SK-N-SH treated with all-trans-retinoic acid at 6 μM for 48 hours (cell line): ENCODE results near the gene GMCL1.
"Not testable (repeated sequence)": the region's sequence is repeated elsewhere in the genome, so short reads cannot be mapped to it uniquely, and the experiment has no call there.

Source experiments
- ATAC-seq: fragments of 200-7000 bp; cut with Tn5 transposase; 3 replicates; pipeline ENCODE4 v1.9.1; 2020; ENCODE audit warnings: mild to moderate bottlenecking, moderate library complexity
- ARNTL ChIP-seq: fragments of 450-650 bp; formaldehyde crosslinking; IDR thresholded peaks from 2 replicates; pipeline ENCODE4 v1.5.0; 2020; ENCODE audit warnings: low read depth, mild to moderate bottlenecking, moderate library complexity, borderline replicate concordance
- ESRRG ChIP-seq: fragments of 250-450 bp; sonication (Bioruptor Pico); IDR thresholded peaks from 2 replicates; pipeline ENCODE4 v1.6.1; 2021; ENCODE audit warnings: mild to moderate bottlenecking
- GLIS3 ChIP-seq: fragments of 250-450 bp; sonication (Bioruptor Pico); IDR thresholded peaks from 2 replicates; pipeline ENCODE4 v1.5.0; 2020; ENCODE audit warnings: mild to moderate bottlenecking, moderate library complexity
- ISL1 ChIP-seq: fragments of 250-450 bp; sonication (Bioruptor Pico); IDR thresholded peaks from 2 replicates; pipeline ENCODE4 v2.1.2; 2022; ENCODE audit warnings: mild to moderate bottlenecking, moderate library complexity
- OSR1 ChIP-seq: fragments of 250-450 bp; sonication (Bioruptor Pico); IDR thresholded peaks from 2 replicates; pipeline ENCODE4 v1.8.0; 2022; ENCODE audit warnings: moderate library complexity, mild to moderate bottlenecking, inconsistent platforms
- PPARA ChIP-seq: fragments of 250-450 bp; sonication (Bioruptor Pico); IDR thresholded peaks from 2 replicates; pipeline ENCODE4 v1.5.0; 2020; ENCODE audit warnings: mild to moderate bottlenecking, borderline replicate concordance
- RARB ChIP-seq: fragments of 250-450 bp; sonication (Bioruptor Pico); IDR thresholded peaks from 2 replicates; pipeline ENCODE4 v1.8.0; 2021; ENCODE audit warnings: mild to moderate bottlenecking, moderate library complexity
- SNAI2 ChIP-seq: fragments of 250-450 bp; sonication (Bioruptor Pico); IDR thresholded peaks from 2 replicates; pipeline ENCODE4 v1.5.0; 2020; ENCODE audit warnings: mild to moderate bottlenecking, moderate library complexity
- TCF4 ChIP-seq: fragments of 250-450 bp; sonication (Bioruptor Pico); IDR thresholded peaks from 2 replicates; pipeline ENCODE4 v1.8.0; 2021; ENCODE audit warnings: mild to moderate bottlenecking, moderate library complexity, borderline replicate concordance
- TOX ChIP-seq: fragments of 250-450 bp; sonication (Bioruptor Pico); IDR thresholded peaks from 2 replicates; pipeline ENCODE4 v1.8.0; 2021; ENCODE audit warnings: mild to moderate bottlenecking, moderate library complexity, borderline replicate concordance
- ZC3H10 ChIP-seq: fragments of 250-450 bp; sonication (Bioruptor Pico); IDR thresholded peaks from 2 replicates; pipeline ENCODE4 v1.5.1; 2021; ENCODE audit warnings: mild to moderate bottlenecking, moderate library complexity
- ZFP3 ChIP-seq: fragments of 250-450 bp; sonication (Bioruptor Pico); IDR thresholded peaks from 2 replicates; pipeline ENCODE4 v1.5.0; 2020; ENCODE audit warnings: mild to moderate bottlenecking, moderate library complexity
- ZFP30 ChIP-seq: fragments of 450-650 bp; formaldehyde crosslinking; IDR thresholded peaks from 2 replicates; pipeline ENCODE4 v1.5.0; 2022; ENCODE audit warnings: mild to moderate bottlenecking, moderate library complexity
- ZNF70 ChIP-seq: fragments of 450-650 bp; formaldehyde crosslinking; IDR thresholded peaks from 2 replicates; pipeline ENCODE4 v1.5.0; 2020; ENCODE audit warnings: mild to moderate bottlenecking, moderate library complexity
- ZNF8 ChIP-seq: fragments of 450-650 bp; formaldehyde crosslinking; IDR thresholded peaks from 2 replicates; pipeline ENCODE4 v1.5.0; 2020; ENCODE audit warnings: mild to moderate bottlenecking, moderate library complexity
- TF ChIP-seq, protein P1 (sequence below): fragments of 250-450 bp; sonication (Bioruptor Pico); IDR thresholded peaks from 2 replicates; pipeline ENCODE4 v1.5.1; 2020; ENCODE audit warnings: low read depth, mild to moderate bottlenecking, moderate library complexity
- TF ChIP-seq, protein P2 (sequence below): fragments of 250-450 bp; sonication (Bioruptor Pico); IDR thresholded peaks from 2 replicates; pipeline ENCODE4 v1.5.0; 2020; ENCODE audit warnings: mild to moderate bottlenecking, moderate library complexity

Gene GMCL1

DNA sequence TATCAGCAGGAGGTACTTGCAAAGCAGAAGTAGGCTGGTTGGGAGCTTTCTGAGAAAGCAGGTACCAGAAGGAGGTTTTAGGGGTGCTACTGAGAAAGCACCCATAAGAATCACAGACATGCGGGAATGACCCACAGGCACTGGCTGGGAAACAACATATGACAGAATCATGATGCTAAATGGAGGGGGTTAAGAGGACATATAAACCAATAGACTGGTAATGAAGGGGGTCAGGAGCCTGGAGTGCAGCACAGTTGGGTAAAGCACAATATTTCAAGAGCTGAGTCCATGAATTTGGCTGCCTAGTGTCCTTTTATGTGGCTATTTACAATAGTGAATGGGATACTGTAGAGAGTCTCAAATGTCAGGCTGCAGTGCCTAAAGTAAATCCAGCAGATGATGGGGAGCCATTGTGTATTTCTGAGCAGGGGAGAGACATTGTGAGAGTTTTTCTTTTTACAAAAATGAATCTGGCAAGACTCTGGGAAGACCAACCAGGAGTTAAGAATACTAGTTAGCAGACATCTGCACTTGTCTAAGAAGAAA, 27.6 kb upstream of the GMCL1 start:
- TF ChIP-seq ZFP30 (CRISPR knock-in tag) (no peak), PPARA (CRISPR knock-in tag) (no peak), ESRRG (no peak)
- ATAC-seq: no peak

DNA sequence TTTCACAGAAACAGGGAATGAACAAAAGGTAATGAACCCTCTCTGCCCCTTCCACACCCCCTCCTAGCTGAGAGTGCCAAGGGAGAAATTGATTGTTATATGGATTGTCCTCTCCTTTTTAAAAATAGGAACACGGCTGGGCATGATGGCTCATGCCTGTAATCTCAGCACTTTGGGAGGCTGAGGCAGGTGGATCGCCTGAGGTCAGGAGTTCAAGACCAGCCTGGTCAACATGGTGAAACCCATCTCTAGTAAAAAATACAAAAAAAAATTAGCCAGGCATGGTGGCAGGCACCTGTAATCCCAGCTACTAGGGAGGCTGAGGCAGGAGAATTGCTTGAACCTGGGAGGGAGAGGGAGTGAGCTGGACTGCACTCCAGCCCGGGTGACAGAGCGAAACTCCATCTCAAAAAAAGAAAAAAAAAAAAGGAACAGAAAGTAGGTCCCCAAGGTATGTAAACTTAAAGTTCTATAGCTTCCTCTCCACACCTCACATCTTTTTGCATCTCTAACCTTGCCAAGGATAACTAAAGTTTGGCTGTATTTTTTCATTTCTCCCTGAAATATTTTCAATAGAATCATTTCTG, 26.6 kb upstream of the GMCL1 start:
- not testable (repeated sequence) for ATAC-seq

DNA sequence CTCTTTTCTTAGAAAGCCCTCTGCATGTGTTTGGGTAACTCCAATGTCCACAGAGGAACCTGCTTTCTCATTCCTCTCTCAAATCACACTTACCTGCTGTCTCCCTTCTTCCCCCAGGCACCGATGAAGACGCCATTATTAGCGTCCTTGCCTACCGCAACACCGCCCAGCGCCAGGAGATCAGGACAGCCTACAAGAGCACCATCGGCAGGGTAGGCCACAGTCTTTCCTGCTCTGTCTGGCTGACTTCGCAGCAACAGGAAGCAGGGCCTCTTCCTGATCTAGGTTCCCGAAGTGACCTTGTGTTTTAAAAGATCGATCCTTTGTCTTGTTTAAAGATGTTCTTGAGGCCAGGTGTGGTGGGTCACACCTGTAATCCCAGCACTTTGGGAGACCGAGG, 25.0 kb upstream of the GMCL1 start:
- TF ChIP-seq ZC3H10 (no peak), RARB (no peak), ARNTL (CRISPR knock-in tag) (no peak), TOX (no peak), GLIS3 (CRISPR knock-in tag) (no peak), SNAI2 (CRISPR knock-in tag) (no peak), ZNF8 (CRISPR knock-in tag) (no peak), ZNF70 (CRISPR knock-in tag) (no peak), ESRRG (no peak), ZFP30 (CRISPR knock-in tag) (no peak)
- TF ChIP-seq, protein P1, sequence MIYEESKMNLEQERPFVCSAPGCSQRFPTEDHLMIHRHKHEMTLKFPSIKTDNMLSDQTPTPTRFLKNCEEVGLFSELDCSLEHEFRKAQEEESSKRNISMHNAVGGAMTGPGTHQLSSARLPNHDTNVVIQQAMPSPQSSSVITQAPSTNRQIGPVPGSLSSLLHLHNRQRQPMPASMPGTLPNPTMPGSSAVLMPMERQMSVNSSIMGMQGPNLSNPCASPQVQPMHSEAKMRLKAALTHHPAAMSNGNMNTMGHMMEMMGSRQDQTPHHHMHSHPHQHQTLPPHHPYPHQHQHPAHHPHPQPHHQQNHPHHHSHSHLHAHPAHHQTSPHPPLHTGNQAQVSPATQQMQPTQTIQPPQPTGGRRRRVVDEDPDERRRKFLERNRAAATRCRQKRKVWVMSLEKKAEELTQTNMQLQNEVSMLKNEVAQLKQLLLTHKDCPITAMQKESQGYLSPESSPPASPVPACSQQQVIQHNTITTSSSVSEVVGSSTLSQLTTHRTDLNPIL (CRISPR knock-in tag): no peak
- TF ChIP-seq, all 23 proteins: peak for 0
- no peak for ATAC-seq

DNA sequence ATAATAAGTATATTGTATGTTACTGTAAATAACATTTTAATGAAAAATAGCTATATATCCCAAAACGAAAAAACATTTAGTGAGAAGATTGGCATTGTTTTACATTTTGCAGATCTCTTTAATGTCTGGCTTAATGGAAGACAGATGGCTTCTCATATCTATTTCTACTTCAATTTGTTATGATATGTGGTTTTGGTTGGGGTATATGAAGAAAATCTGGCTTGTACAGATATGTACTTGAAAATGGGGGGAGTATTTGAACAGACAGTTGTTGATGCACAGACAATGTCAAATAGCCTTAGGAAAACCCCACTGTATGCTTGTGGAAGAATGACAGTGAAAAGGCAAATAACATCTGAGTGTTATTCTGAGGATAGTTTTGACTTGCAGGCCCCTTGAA, 23.6 kb upstream of the GMCL1 start:
- ATAC-seq: no peak
- TF ChIP-seq, protein P2, sequence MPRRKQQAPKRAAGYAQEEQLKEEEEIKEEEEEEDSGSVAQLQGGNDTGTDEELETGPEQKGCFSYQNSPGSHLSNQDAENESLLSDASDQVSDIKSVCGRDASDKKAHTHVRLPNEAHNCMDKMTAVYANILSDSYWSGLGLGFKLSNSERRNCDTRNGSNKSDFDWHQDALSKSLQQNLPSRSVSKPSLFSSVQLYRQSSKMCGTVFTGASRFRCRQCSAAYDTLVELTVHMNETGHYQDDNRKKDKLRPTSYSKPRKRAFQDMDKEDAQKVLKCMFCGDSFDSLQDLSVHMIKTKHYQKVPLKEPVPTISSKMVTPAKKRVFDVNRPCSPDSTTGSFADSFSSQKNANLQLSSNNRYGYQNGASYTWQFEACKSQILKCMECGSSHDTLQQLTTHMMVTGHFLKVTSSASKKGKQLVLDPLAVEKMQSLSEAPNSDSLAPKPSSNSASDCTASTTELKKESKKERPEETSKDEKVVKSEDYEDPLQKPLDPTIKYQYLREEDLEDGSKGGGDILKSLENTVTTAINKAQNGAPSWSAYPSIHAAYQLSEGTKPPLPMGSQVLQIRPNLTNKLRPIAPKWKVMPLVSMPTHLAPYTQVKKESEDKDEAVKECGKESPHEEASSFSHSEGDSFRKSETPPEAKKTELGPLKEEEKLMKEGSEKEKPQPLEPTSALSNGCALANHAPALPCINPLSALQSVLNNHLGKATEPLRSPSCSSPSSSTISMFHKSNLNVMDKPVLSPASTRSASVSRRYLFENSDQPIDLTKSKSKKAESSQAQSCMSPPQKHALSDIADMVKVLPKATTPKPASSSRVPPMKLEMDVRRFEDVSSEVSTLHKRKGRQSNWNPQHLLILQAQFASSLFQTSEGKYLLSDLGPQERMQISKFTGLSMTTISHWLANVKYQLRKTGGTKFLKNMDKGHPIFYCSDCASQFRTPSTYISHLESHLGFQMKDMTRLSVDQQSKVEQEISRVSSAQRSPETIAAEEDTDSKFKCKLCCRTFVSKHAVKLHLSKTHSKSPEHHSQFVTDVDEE (CRISPR knock-in tag): no peak
- TF ChIP-seq ARNTL (CRISPR knock-in tag): no peak
- no peak for TF ChIP-seq ZFP3
- TF ChIP-seq TCF4: peak; percentile 68

DNA sequence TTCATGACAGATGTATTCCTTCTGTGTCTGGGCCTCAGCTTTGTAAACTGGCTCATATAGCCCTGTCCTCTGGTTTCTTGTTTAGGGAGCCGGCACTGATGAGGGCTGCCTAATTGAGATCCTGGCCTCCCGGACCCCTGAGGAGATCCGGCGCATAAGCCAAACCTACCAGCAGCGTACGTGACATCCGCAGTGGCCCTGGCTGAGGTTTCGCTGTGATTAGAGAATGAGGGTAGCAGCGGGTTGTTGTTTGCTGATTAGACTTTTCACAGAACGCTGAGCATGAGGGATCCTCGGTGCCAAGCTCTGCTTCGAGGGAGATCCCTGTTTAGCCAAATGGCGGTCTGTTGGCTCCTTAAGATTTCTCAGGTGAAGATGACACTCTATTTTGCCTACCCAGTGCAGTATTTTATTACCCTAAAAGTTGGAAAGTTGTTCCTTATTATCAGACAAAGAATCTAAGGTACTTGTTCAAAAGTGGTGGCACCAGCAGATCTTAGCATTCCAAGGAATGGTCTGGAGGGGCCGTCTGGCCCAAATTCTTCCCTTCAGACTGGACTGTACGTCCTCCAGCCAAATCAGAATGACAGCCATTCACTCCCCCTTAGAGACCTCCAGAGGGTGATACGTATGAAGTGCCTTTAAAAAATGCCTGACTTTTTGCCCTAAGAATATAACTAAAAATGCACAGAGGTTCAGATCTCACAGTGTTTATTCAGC, 21.5 kb upstream of the GMCL1 start:
- no peak for ATAC-seq
- TF ChIP-seq, protein P1 (CRISPR knock-in tag): no peak
- TF ChIP-seq OSR1 (CRISPR knock-in tag) (no peak), PPARA (CRISPR knock-in tag) (no peak), TOX (no peak), TCF4 (no peak), ZFP30 (CRISPR knock-in tag) (no peak), ISL1 (CRISPR knock-in tag) (no peak), ZNF70 (CRISPR knock-in tag) (no peak), RARB (no peak)
- TF ChIP-seq, protein P2 (CRISPR knock-in tag): no peak
